ENCODE data around the gene DMRTB1.

GRCh38 chr1:53503433-53504217, 44.4 kb downstream of the DMRTB1 start:
- TF ChIP-seq CTCF (IDR thresholded peaks at IDR 0.05) (no peak), POLR2A (IDR thresholded peaks at IDR 0.05) (no peak), EP300 (IDR thresholded peaks at IDR 0.05) (no peak), POLR2AphosphoS5 (IDR thresholded peaks at IDR 0.05) (no peak)

Measured in upper lobe of left lung (tissue), 4 donors.